Activated naive CD8-positive, alpha-beta T cell treated with anti-CD3 and anti-CD28 coated beads, Interleukin-2, amount 50 U/mL, for 16 hours (primary cell): ENCODE measurements around the gene DYRK1B.
A peak's percentile ranks its signal among the peaks of the same experiment; 100 is the strongest.
"Not testable (repeated sequence)": the region's sequence is repeated elsewhere in the genome, so short reads cannot be mapped to it uniquely, and the experiment has no call there.

Experiments used
- DNase-seq: peaks from one replicate; pipeline ENCODE4 v3.0.0-alpha.2; 2020; ENCODE audit warnings: low read depth, low spot score

DYRK1B gene

GRCh38 chr19:39833464-39834286 lies at the start of gene DYRK1B:
Gene DYRK1B, minus strand, starts transcription at chr19:39834162. Its CDS starts 2,295 bp downstream, at chr19:39831867.
- peak; percentile 92 for DNase-seq

DNA sequence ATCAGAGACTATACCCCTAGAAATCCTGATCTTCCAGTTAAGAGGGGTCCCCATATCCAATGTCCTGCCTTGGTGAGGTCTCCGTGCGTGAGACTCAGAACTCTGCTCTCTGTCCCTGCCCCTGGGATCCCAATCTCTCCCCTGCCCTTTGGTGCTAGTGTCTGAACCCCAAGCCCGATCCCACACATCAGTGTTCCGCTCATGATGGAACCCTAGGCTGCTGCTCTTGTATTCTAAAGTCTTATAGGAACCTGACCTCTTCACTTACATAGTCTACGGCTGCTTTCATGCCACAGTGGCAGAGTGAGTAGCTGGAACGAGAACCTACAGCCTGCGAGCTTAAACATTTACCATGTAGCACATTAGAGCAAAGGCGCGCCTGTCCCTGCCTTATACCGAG lies 48.7 kb upstream of the DYRK1B start:
- not testable (repeated sequence) for DNase-seq

DNA sequence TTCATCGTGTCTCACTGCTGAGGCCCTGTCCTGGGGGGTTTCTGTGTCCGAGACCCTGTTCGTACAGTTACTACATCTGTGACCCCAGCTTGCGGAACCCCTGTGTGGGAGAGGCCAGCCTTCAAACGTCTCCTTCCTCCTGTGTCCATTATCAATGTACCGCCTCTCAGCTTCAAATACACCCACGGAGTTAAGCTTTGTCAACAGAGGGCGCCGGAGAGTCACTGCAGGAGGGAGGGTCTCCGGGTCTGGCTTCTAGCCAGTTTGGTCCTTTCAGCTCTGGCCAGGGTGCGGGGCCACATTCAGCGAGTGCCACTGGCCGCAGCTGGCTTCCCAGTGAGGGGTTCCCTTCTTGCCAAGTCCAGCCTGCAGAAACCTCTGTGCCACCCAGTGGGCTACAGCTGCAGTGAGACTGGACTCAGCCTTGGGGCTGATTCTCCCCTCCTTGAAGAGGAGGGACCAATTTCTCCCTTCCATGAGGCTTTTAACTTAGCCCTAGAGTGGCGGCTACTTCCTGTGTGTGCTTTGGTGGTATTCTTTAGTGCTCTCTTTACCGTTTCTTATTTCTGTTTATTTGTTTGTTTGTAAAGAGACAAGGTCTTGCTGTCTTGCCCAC lies 47.6 kb upstream of the DYRK1B start:
- not testable (repeated sequence) for DNase-seq

- not testable (repeated sequence) for DNase-seq
These were observed 46.3 kb upstream of the DYRK1B start for GRCh38 chr19:39880241-39880640.

GRCh38 chr19:39879796-39880195 lies 45.8 kb upstream of the DYRK1B start:
- not testable (repeated sequence) for DNase-seq

DNA sequence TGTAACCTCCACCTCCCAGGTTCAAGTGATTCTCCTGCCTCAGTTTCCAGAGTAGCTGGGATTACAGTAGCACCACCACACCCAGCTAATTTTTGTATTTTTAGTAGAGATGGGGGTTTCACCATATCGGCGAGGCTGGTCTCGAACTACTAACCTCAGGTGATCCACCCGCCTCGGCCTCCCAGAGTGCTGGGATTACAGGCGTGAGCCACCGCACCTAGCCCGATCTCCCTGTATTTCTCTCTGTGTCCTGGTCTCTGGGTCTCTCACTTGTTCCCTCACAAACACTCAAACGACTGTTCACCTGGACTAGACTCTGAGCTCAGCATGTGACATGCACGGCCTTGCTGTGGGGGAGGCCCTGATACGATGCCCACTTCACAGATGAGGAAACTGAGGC lies 44.9 kb upstream of the DYRK1B start:
- DNase-seq, result not testable (repeated sequence)

DNA sequence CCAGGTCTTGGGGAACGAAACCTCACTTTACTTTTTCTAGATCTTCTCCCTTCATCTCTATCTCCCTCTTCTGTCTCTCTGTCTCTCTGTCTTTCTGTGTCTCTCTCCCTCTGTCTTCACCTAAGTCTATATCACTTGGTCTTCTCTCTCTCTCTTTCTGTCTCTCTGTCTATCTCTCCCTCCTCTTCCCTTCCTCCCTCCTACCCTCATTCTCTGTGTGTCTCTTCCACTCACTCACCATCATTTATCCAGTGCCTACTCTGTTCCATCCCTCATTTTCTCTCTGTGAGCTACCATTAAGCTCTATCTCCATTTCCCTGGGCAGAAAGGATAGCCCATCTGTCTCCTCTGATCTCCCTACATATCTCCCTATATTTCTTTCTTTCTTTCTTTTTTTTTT lies 44.4 kb upstream of the DYRK1B start:
- no peak for DNase-seq

DNA sequence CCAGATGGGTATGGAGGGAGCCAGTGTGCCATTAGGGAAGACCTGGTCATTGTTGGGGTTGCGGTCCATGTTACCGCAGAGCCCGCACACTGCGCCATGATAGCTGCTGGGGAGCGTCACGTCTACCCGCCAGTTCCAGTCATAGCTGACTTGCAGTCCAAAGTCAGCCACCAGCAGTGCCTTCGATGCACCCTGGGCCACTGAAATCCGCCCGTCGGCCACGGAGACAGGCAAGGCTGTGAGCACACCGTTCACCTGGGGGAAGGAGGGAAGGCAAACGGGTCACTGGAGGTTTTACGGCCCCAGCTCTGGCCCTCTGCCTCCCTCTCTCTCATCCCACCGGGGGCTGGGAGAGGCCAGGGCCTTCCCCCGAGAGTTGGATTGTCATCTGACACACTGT lies 44.0 kb upstream of the DYRK1B start:
- not testable (repeated sequence) for DNase-seq

DNA sequence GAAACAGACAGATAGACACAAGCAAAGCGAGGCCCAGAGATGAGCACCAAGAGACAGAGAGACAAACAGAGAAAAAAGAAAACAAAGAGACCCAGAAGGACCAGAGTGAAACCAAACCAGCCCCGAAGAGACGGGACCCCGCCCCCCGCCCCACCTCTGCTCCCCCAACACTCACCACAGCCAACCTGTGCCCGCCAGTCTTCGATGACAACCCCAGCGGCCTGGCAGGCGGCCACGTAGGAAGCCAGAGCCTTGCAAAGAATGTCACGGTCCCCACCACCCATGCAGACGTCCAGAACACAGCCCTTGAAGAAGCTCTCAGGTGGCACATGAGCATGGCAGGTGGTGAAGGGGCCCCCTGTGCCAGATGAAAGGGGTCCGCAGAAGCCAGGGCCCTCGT lies 43.5 kb upstream of the DYRK1B start:
- DNase-seq, result not testable (repeated sequence)

DNA sequence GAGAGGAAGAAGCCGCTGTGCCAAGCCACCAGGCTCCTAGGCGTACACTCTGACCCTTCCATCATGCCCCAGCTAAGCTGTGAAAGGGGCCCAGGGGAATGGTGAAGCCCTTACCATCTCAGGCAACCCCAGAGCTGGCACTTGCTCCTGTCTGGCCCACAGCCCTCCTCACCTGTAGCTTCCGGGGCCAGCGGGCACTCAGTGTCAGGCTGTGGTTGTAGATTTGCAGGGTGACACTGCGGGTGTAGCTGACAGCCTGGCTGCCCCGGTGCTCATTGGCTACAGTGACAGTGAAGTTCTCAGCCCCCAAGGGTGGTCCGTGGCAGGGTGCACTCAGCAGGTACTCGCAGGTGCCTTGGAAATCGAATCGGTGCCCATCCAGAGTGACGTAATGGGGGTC lies 42.5 kb upstream of the DYRK1B start:
- not testable (repeated sequence) for DNase-seq

GRCh38 chr19:39875401-39875864 lies 41.5 kb upstream of the DYRK1B start:
- DNase-seq, result not testable (repeated sequence)

GRCh38 chr19:39874404-39874803 lies 40.4 kb upstream of the DYRK1B start:
- DNase-seq, result no peak

DNA sequence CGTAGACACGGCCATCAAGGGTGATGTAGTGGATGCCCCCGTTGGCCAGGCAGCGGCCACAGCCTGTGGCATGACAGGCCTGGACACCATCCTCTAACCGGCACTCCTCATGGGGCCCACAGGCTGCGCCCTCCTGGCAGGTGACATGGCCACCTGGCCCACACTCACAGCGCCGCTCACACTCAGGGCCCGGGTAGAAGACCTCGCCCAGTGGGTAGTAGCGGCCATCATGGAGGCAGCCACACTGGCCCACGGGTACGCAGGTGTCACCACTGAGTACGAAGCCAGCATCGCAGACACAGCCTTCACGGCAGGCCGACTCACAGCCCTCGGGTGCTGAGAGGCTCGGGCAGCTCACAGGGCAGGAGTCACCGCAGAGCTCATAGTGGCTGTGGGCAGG lies 39.4 kb upstream of the DYRK1B start:
- DNase-seq, result no peak

GRCh38 chr19:39871886-39872866 lies 38.2 kb upstream of the DYRK1B start:
- DNase-seq, result no peak

- DNase-seq, result no peak
These were observed 37.4 kb upstream of the DYRK1B start for GRCh38 chr19:39871362-39871761.

DNA sequence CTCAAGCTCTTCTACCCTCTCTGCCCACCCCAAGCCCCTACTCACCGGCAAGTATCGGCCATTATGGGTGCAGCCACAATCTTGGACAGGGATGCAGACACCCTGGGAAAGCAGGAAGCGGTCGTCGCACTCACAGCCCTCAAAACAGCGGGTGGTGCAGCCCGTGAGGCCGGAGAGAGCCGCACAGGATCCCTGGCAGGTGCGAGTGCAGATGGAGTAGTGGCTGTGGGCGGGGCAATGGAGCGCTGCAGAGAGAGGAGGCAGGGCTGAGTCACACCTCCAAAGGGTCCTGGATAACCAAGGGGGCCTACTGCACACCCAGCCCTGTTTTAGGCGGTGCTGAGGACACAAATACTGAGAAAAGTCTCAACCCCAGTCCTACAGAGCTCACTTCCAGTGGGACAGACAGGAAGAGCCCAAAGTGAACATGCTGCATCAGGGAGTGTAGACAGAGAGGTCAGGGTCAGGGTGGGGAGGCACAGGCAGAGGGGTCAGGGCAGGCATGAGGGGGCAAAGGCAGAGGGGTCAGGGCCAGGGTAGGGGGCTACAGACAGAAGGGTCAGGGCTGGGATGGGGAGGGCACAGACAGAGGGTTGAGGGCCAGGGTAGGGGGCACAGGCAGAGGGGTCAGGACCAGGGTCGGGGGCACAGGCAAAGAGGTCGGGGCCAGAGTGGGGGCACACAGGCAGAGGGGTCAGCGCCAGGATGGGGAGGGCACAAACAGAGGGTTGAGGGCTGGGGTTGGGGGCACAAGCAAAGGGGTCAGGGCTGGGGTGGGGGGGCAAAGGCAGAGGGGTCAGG lies 36.4 kb upstream of the DYRK1B start:
- DNase-seq, result no peak

DNA sequence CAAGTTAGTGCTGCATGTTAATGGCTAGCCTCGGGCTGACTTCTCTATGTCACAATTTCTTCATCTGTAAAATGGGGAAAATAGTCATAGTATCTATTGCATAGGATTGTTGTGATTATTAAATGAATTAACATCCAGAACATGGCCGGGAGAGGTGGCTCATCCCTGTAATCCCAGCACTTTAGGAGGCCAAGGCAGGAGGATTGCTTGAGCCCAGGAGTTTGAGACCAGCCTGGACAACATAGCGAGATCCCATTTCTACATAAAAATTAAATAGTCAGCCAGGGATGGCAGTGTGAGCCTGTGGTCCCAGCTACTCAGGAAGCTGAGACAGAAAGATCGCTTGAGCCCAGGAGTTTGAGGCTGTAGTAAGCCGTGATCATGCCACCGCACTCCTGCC lies 34.0 kb upstream of the DYRK1B start:
- DNase-seq, result no peak

DNA sequence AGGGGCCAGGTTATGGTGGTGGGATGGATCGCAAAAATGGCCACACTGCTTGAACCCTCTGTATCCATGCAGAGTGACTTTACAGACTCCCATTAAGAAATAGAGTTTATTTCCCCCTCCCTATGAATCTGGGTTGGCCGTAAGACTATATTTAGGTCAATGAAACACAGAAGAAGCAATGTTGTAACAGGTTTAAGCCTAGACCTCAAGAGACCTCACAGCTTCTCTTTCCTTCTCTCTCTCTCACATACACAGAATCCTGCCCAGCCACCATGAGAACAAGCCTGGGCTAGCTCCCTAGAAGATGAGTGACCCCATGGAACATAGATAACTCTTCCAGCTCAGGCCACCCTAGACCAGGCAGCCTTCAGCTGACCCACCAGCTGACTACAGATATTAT lies 33.2 kb upstream of the DYRK1B start:
- no peak for DNase-seq

DNA sequence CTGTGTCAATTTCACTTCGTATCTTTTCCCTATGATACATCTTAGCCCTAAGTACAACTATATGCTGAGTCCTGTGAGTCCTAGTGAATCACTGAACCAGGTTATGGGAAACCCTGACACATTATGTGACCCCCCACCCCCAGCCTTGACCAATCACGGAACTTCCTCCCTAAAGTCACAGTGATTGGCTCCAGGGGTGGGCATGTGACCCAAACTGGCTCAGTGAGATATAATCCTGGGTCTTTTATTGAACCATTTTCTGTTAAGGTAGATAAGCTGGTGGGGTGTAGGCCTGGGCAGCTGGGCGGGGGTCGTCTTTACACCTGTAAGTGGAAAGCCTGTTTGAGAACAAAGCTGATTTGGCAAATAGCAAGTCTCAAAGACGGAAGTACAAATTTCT lies 32.0 kb upstream of the DYRK1B start:
- no peak for DNase-seq

DNA sequence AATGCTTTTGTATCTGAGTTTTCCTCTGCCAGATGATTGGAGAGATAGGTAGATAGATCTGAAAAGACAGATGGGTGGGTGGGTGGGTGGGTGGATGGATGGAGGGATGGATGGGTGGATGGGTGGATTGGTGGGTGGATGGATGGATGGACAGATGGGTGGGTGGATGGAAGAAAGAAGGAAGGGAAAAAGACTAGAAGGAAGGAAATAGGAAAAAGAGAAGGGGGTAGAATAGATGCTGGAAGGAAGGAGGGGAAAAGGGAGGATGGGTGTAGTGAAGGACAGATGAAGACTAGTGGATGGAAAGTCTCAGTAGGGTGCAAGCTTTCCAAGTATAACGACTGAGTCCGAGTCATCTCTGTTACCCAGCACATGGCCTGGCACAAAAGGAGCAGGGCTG lies 31.2 kb upstream of the DYRK1B start:
- DNase-seq, result no peak

DNA sequence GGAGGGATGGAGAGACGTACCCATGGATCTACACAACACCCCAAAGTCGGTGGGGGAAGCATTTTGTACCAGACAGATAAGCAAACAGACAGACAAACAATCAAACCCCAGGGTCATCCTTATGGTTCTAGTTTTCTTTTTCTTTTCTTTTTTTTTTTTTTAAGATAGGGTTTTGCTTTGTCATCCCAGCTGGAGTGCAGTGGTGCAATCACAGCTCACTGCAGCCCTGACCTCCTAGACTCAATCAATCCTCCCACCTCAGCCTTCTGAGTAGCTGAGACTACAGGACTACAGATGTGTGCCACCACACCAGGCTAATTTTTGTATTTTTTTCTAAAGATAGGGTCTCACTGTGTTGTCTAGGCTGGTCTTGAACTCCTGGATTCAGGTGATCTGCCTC lies 30.2 kb upstream of the DYRK1B start:
- DNase-seq, result no peak
